Fibroblast of lung (primary cell): ENCODE results near the gene PIK3CD. TPM values are rescaled to one million over a fixed set of nuclear protein-coding genes. Genes with fewer than 3 reads are reported as not detected.

Experiments
- DNase-seq, 2 donors: peaks; one replicate each; pipeline versions ENCODE4 v3.0.0 to v3.0.0-alpha.2; 2010; ENCODE audit warnings: low read depth in 2 of 2
- H2AFZ ChIP-seq: 2 replicates; pipeline ENCODE4 v1.5.1; 2012; ENCODE audit warnings: low read length, control low read depth, inconsistent platforms
- H3K27ac ChIP-seq: 2 replicates; pipeline ENCODE4 v1.5.1; 2011; ENCODE audit warnings: low read length, control low read depth; ENCODE audit not compliant: insufficient read depth
- H3K27me3 ChIP-seq: 2 replicates; pipeline ENCODE4 v1.5.1; 2011; ENCODE audit warnings: mild to moderate bottlenecking, low read length; ENCODE audit not compliant: control insufficient read depth, insufficient read depth
- H3K36me3 ChIP-seq: 2 replicates; pipeline ENCODE4 v1.5.1; 2011; ENCODE audit warnings: low read length; ENCODE audit not compliant: control insufficient read depth, insufficient read depth
- H3K4me1 ChIP-seq: 2 replicates; pipeline ENCODE4 v1.5.1; 2011; ENCODE audit warnings: low read length; ENCODE audit not compliant: control insufficient read depth, insufficient read depth; ENCODE audit errors: extremely low read depth
- H3K4me2 ChIP-seq: 2 replicates; pipeline ENCODE4 v1.5.1; 2011; ENCODE audit warnings: low read length, control low read depth; ENCODE audit not compliant: insufficient read depth; ENCODE audit errors: extremely low read depth
- H3K4me3 ChIP-seq, 4 experiments: fragments of 200-600 bp in 1 of 4; sonication (generic) in 1 of 4; replicated peaks in 1 of 4; 2 replicates each; pipeline ENCODE4 v1.5.1; 2011 to 2016; ENCODE audit warnings: low read length in 4 of 4, low read depth in 3 of 4, mild to moderate bottlenecking in 3 of 4, control low read depth in 2 of 4, inconsistent platforms in 1 of 4, mixed read lengths in 1 of 4; ENCODE audit not compliant: insufficient read depth in 1 of 4; ENCODE audit errors: control extremely low read depth in 1 of 4
- H3K79me2 ChIP-seq: 2 replicates; pipeline ENCODE4 v1.5.1; 2012; ENCODE audit warnings: mild to moderate bottlenecking, low read length, inconsistent platforms; ENCODE audit not compliant: control insufficient read depth, insufficient read depth
- H3K9ac ChIP-seq: 2 replicates; pipeline ENCODE4 v1.5.1; 2011; ENCODE audit warnings: mild to moderate bottlenecking, low read length, control low read depth; ENCODE audit not compliant: insufficient read depth
- H3K9me3 ChIP-seq: 2 replicates; pipeline ENCODE4 v1.5.1; 2012; ENCODE audit warnings: low read depth, low read length; ENCODE audit not compliant: control insufficient read depth, insufficient read depth
- H4K20me1 ChIP-seq: 2 replicates; pipeline ENCODE4 v1.5.1; 2011; ENCODE audit warnings: low read length; ENCODE audit not compliant: control insufficient read depth, insufficient read depth; ENCODE audit errors: extremely low read depth
- CTCF ChIP-seq, 2 donors: IDR thresholded peaks in 1 of 2; conservative IDR thresholded peaks in 1 of 2; 1 replicate in 1 of 2; 2 replicates in 1 of 2; pipeline ENCODE4 v1.5.1; 2011 to 2012; ENCODE audit warnings: low read length in 2 of 2, control low read depth in 1 of 2, inconsistent platforms in 1 of 2, low read depth in 1 of 2, mild to moderate bottlenecking in 1 of 2
- EZH2 ChIP-seq: IDR thresholded peaks from 2 replicates; pipeline ENCODE4 v1.5.1; 2012; ENCODE audit warnings: low read length, control low read depth, mild to moderate bottlenecking; ENCODE audit errors: missing control alignments
- polyA plus RNA-seq, 2 donors: library from polyadenylated mRNA; depleted of rRNA in 1 of 2; stranded (reverse) in 1 of 2; unstranded in 1 of 2; fragments of >200 nt; gene quantifications; 2 replicates each; pipeline ENCODE4 v1.2.1, GENCODE V29; 2011 to 2012; ENCODE audit warnings: missing spikeins in 1 of 2
- total RNA-seq: library from RNA; depleted of rRNA; stranded (reverse); fragments of >200 nt; gene quantifications from 2 replicates; pipeline ENCODE4 v1.2.1, GENCODE V29; 2014

Gene PIK3CD
- total and polyA plus RNA-seq, 2 donors (not counting 1 experiment from before 2014, with no cell fraction given), result 2.8 to 6.4 TPM

GRCh38 chr1:9646037-9646436, 5.5 kb upstream of the PIK3CD start:
- no peak for DNase-seq
- H3K27me3 ChIP-seq, result peaks cover 9% of the 10 kb centered on the region
- TF ChIP-seq EZH2 (no peak), CTCF (conservative IDR thresholded peaks at IDR 0.05 in 1 of 2, IDR thresholded peaks at IDR 0.05 in 1 of 2; ENCODE audit: low read depth in 1 of 2, low read length in 2 of 2) (no peak)
- no peaks in the 10 kb centered on the region for H3K36me3 ChIP-seq
- no peaks in the 10 kb centered on the region for H3K4me1 ChIP-seq
- H4K20me1 ChIP-seq, result no peaks in the 10 kb centered on the region
- no peak overlapping the region for H3K4me2 ChIP-seq
- no peak overlapping the region for H3K4me3 ChIP-seq
- H3K27ac ChIP-seq, result no peak overlapping the region
- no peaks in the 10 kb centered on the region for H3K9me3 ChIP-seq
- no peak overlapping the region for H3K9ac ChIP-seq
- H3K79me2 ChIP-seq, result no peaks in the 10 kb centered on the region
- H2AFZ ChIP-seq, result no peak overlapping the region

- H3K4me2 ChIP-seq, result no peak overlapping the region
- H3K27ac ChIP-seq, result no peak overlapping the region
- H3K36me3 ChIP-seq, result no peaks in the 10 kb centered on the region
- no peaks in the 10 kb centered on the region for H4K20me1 ChIP-seq
- H3K9ac ChIP-seq, result no peak overlapping the region
- H3K9me3 ChIP-seq, result no peaks in the 10 kb centered on the region
- H2AFZ ChIP-seq, result no peak overlapping the region
- peaks cover 18% of the 10 kb centered on the region for H3K27me3 ChIP-seq
- H3K4me3 ChIP-seq, result no peak overlapping the region
- no peaks in the 10 kb centered on the region for H3K4me1 ChIP-seq
- TF ChIP-seq EZH2 (no peak), CTCF (conservative IDR thresholded peaks at IDR 0.05 in 1 of 2, IDR thresholded peaks at IDR 0.05 in 1 of 2; ENCODE audit: low read depth in 1 of 2, low read length in 2 of 2) (no peak)
- no peak for DNase-seq
- no peaks in the 10 kb centered on the region for H3K79me2 ChIP-seq
Observed at GRCh38 chr1:9648171-9648570, 3.4 kb upstream of the PIK3CD start.

GRCh38 chr1:9649769-9650168, 1.8 kb upstream of the PIK3CD start:
- no peak overlapping the region for H3K4me3 ChIP-seq
- H3K4me1 ChIP-seq, result no peaks in the 10 kb centered on the region
- no peak overlapping the region for H3K9ac ChIP-seq
- no peak for DNase-seq
- H4K20me1 ChIP-seq, result no peaks in the 10 kb centered on the region
- H3K27me3 ChIP-seq, result peaks cover 31% of the 10 kb centered on the region
- no peak overlapping the region for H2AFZ ChIP-seq
- no peaks in the 10 kb centered on the region for H3K36me3 ChIP-seq
- TF ChIP-seq CTCF (conservative IDR thresholded peaks at IDR 0.05 in 1 of 2, IDR thresholded peaks at IDR 0.05 in 1 of 2; ENCODE audit: low read depth in 1 of 2, low read length in 2 of 2) (no peak), EZH2 (no peak)
- no peaks in the 10 kb centered on the region for H3K79me2 ChIP-seq
- no peaks in the 10 kb centered on the region for H3K9me3 ChIP-seq
- H3K4me2 ChIP-seq, result no peak overlapping the region
- no peak overlapping the region for H3K27ac ChIP-seq
